ENCODE results near the gene EGR2.

- TF ChIP-seq CTCF (IDR thresholded peaks at IDR 0.05) (no peak), EZH2 (IDR thresholded peaks at IDR 0.05) (no peak)
These were observed 21.1 kb downstream of the EGR2 start for GRCh38 chr10:62795100-62795499.
